Activated T-cell treated with anti-CD3 and anti-CD28 coated beads for 4 hours (primary cell): ENCODE measurements around the gene ZFP82.

Experiments used
- DNase-seq: peaks from one replicate; pipeline ENCODE4 v3.0.0-alpha.2; 2020

The ZFP82 gene

DNA sequence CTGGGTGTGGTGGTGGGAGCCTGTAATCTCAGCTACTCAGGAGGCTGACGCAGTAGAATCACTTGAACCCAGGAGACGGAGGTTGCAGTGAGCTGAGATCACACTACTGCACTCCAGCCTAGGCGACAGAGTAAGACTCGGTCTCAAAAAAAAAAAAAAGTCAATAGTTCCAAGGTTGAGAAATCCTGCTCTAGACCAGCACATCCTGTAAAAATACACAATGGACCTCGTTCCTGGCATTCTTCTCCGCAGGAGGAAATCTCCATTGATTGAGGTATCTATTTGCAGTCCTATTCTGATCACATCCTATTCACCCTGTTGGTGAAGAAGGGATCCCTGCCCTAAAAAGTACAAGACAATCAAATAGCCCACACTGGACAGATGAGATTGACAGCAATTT is 54.6 kb downstream of the ZFP82 start:
- no peak for DNase-seq
